ENCODE results near the gene ADGB.
"Not testable (repeated sequence)": the region's sequence is repeated elsewhere in the genome, so short reads cannot be mapped to it uniquely, and the experiment has no call there.

DNA sequence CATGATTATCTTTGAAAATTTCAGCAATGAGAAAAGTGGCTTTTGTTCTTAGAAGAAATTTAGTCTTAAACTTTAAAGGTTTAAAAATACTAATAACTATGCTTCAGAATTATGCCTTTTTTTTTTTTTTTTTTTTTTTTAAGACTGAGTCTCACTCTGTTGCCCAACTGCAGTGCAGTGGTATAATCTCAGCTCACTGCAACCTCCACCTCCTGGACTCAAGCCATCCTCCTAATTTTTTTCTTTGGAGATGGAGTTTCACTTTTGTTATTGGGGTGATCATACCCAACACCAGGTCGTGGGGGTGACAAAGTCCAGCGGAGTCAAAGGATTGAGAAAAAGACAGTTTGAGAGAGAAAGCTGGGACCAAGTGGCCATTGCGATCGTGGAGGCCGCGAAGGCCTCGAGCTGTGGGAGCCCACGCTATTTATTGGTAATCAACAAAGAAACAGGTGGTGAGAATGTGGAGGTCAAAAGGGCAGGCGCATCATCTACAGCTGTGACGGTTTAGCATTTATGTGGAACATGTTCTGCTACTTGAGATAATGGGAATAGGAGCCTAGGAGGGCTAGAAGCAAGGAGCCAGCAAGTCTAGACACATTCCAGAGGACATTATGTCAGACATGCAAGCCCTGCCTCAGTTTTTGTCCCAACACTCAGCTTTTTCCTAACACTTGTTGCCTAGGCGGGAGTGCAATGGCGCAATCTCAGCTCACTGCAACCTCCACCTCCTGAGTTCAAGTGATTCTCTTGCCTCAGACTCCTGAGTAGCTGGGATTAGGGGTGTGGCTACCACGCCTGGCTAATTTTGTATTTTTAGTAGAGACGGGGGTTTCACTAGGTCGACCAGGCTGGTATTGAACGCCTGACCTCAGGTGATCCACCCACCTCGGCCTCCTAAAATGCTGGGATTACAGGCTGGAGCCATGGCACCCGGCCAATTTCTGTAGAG lies 217.0 kb downstream of the ADGB start:
- not testable (repeated sequence) for TF ChIP-seq POLR2A (IDR thresholded peaks at IDR 0.05; ENCODE audit: insufficient read depth in 1 of 2, low read depth in 2 of 2, low read length in 2 of 2); NR2F6 (IDR thresholded peaks at IDR 0.05); NR2F6 (CRISPR knock-in tag; IDR thresholded peaks at IDR 0.05)

Measured in HepG2 (cell line).